Measurements from ENCODE around the gene CCDC38.

Gene CCDC38

DNA sequence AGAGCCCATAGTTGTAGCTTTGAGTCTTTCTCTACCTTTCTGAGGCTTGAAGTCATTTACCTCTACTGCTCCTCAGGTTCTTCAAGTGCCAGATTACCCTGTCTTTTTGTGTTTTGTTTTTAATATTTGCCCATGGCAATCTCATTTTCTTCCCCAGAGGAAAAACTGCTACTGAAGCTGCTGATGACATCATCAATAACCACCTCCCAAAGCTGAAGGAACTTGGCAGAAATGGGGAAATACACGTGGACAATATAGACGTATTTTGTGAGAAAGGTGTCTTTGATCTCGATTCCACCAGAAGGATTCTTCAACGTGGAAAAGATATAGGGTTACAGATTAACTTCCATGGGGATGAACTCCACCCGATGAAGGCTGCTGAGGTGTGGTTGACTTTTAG lies 17.8 kb upstream of the CCDC38 start:
- DNase-seq = no peak

DNA sequence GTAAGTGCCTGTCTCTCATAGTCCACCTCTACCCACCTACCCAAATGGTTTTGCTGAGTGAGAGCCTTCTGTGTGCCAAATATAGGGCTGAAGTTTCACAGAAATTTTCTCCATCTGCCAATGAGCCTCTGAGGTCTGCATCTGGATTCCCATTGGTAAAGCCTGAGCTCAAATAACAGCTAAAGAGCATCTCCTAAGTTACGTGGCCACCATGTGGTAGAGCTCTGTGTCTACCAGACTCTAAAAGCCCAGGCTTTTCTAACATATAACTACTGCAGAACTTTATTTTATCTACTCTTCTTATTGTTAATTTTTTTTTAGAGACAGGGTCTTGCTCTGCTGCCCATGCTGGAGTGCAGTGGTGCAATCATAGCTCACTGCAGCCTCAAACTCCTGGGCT lies 16.7 kb upstream of the CCDC38 start:
- DNase-seq = no peak

DNA sequence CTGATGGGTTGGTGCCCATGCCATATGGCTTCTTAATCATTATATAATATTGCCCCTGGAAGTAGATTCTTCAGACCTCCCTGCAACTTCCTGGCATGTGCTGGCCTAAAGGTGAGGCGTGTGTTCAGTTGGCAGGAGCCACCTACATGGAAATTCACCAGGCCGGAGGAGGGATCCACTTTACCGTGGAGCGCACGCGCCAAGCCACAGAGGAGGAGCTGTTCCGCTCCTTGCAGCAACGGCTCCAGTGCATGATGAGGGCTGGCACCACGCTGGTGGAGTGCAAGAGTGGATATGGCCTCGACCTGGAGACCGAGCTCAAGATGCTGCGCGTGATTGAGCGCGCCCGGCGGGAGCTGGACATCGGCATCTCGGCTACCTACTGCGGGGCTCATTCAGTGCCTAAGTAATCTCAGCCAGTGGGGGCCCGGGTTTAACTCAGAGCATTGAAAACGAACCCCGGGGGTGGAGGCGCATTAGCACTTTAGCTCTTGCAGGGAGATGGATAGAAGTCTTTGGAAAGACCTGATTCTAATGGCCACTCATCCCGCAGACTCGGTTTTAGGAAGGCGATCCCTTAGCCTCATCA lies 14.2 kb upstream of the CCDC38 start:
- no peak for DNase-seq

DNA sequence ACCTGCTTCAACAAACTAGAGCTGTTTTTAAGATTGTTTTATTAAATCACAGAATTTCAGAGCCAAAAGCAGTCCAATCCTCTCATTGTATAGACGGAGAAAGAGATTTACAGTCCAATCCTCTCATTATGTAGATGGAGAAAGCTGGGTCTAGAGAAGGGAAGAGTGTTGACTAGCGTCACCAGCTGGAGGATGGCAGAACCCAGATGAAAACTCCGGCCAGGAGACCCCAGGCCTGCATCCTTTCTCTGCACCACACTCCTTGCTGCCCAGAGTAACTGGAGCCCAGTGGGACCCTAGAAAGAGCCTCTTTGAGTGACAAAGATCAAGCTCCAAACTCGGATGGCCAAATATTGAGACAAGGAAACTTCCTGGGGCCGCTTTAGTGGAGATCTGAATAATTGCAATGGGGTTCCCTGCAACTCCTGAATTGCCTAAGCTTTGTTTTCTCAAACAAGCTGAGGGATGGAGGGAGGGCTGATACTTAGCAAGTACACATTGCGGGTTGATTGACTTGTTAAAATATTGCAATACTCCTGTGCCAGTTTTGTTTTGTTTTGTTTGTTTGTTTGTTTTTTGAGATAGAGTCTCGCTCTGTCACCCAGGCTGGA lies 13.2 kb upstream of the CCDC38 start:
- no peak for DNase-seq

DNA sequence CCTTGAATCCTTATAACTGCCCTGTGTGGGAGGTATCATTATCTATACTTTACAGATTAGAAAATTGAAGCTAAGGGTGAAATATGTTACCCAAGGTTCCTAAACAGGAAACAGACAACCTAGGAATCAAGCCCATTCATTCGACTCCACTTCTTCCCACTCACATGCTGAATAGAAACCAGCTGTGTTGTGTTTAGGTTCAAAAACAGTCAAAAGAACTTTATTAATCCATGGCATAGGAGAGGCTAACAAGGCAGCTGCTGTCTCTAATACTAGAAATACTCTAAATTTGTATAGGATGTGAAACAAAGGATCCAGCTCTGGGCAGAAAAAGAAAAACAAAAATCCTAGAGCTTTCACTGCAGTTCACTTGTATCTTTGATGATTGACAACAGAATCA lies 10.6 kb upstream of the CCDC38 start:
- no peak for DNase-seq

DNA sequence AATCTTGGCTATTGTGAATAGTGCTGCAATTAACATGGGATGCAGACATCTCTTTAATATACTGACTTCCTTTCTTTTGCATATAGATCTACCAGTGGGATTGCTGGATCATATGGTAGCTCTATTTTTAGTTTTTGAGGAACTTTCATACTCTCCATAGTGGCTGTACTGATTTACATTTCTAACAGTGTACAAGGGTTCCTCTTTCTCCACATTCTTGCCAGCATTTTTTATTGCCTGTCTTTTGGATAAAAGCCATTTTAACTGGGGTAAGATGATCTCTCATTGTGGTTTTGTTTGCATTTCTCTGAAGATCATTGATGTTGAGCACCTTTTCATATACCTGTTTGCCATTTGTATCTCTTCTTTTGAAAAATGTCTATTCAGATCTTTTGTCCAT lies 9.1 kb upstream of the CCDC38 start:
- no peak for DNase-seq

DNA sequence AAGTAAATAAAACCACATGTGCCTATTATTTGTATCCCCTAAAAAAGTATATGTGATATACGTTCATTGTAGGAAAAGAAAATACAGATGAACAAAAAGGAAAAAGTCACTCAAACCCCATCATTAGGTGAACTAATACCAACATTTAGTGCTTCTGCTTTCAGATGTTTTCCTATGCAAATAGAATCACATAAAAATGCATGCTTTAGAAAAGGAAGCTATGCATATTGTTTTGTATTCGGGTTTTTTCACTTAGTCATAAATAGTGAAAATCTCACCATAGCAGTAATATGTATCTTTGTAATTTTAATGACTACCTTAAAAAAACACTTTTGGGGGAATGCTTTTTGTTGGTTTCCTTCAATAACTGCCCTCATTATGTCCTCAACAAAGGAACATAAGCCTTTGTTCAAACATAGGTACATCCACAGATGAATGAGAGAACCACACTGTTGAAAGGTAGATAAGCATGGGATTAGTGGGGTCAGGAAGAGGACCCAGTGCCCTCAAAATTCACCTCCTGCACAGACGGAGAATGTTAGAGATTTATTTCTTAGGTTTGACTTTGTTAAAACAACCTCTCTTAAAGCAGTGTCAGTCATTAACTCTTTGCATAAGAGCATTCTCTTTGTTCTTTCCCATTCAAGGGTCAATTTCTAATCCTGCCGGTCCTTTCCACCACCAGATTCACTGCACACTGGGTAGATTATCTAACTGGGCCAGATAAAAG lies 7.2 kb upstream of the CCDC38 start:
- DNase-seq = no peak

DNA sequence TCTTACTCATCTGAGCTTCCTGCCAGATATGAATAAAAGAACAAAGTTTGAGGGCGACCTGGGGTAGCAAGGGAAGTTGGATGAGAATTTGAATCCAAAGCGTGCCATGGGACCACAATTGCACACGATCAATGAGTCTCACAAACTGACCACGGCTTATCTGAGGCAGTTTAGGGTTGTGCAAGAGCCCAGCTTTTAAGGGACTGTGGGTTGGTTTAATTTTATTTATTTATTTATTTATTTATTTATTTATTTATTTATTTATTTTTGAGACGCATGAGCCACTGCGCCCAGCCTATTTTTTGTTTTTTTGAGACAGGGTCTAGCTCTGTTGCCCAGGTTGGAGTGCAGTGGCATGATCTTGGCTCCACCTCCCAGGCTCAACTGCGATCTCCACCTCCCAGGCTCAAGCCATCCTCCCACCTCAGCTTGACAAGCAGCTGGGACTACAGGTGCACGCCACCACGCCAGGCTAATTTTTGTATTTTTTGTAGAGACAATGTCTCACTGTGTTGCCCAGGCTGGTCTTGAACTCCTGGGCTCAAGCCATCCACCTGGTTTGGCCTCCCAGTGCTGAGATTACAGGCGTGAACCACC lies 1.8 kb upstream of the CCDC38 start:
- DNase-seq = no peak

DNA sequence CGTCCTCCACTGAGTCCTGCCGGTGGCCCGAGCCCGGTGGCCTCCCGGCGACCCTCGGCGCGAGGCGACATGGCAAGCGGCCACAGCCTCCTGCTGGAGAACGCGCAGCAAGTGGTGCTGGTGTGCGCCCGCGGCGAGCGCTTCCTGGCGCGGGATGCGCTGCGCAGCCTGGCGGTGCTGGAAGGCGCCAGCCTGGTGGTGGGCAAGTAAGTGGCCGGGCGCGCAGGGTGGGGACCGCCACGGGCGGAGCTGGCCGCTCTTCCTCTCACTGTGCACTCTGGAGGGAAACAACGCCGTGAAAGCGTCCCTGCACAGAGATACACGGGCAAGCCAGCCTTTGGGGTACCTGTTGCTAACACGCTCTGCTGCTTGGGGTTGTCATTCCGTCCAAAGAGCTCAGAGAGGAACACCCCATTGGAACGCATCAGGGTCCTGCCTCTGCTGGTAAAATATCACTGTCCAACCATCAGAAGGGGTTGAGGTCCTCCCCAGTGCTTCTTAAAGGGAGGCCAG lies 972 bp upstream of the CCDC38 start, which contains the start of gene AMDHD1:
Gene AMDHD1 (plus strand): TSS at position 2 of the 513 bp plus-strand sequence. CDS start 68 bp downstream, at position 70.
- DNase-seq = no peak

DNA sequence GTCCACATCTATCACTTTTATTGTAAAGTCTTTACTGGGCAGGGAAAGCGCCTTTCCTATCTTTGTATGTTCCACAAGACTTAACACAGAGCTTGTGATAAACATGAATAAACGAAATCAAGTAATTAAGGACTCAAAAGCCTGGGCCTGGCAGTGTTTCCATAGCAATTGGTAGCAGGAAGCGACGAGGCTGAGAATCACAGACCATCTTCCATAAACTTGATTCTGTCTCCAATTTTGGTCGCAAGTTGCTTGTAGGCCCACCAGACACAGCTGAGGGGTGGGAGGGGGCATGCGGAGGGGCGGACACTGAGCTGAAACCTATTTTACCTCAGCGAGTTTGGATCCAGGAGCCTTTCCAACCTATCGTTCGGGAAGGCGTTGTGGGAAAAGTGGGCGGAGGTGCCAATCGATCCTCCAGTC lies 302 bp downstream of the CCDC38 start:
- DNase-seq = no peak

DNA sequence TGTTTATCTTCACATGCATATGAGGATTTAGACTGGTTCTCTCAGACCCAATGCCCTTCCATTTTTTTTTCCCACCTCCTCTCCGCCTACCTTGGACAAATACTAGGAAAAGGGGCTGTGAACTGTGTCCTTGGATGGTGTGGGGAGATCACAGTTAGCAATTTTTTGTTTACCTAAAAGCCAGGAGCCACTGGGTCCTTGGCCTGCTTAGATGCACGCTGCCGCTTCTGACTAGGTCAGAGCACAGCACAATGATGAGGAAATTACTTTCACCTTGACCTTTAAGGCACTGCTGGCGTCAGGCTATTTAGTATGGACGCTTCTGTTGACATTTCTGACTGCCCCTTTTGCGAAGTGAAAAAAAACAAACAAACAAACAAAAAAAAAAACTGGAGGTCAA lies 1.9 kb downstream of the CCDC38 start:
- no peak for DNase-seq

DNA sequence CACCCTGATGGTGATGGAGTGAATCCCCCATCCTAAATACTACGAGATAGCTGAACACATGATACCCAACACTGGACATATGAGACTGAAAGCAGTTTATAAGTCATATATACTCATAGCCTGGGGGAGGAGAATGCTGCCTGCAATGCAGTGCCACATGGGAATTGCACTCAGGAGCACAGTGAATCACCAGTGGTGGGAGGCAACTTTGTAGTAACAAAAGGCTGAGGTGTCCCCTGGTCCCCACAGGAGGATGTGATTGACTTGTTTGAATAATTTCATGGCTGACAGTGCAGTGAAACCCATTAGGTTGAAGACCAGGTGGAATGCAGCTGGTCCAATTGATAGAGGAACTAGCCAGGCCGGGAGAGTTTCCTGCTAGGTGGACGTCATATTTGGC lies 20.2 kb downstream of the CCDC38 start:
- DNase-seq = no peak

DNA sequence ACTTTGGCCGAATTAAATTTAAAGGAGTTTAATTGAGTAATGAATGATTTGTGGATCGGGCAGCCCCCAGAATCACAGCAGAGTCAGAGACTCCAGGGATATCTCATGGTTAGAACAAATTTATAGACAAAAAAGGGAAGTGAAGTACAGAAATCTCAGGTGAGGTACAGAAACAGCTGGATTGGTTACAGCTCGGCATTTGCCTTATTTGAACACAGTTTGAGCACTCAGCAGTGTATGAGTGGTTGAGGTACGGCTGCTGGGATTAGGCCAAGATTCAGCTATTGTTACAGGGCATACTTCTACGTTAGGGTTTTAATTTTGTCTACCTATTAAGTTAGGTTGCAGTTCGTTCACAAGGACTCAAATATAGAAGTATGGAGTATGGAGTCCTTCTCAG lies 23.3 kb downstream of the CCDC38 start:
- no peak for DNase-seq

DNA sequence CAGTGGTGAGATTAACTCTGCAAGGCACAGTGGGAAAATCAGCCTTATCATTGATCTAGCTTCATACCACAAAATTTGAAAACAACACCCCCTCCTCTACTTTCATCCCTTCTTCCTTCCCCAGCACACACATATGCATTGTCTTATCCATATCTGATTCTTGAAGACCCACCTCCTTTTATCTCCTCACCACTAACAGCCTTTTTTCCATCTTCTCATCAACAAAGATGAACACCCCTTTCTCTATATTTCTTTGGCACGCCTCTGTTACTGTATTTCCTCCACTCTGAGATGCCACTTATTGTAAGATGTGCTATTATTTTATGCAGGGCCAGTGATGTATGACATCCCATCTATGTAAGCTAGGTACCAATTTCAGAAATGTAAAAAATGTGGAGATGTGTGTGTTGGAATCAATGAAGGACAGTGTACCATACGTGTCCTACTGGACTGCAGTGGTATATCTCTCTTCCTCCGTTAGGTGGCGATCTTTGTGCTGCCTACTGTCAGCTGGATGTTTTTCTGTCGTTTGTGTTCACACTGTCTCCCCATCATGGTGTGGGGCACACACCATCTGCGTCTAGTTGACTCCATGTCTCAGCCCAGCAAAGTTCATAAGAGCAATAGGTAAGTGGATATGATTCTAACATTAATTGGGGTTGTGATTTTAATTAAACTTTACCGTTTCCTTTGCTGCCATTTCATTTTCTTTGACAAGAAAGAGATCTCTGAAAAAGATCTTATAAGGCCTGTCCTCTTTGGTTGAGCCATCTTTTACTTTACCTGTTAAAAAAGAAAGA lies 24.0 kb downstream of the CCDC38 start:
- DNase-seq = peak; percentile 22

DNA sequence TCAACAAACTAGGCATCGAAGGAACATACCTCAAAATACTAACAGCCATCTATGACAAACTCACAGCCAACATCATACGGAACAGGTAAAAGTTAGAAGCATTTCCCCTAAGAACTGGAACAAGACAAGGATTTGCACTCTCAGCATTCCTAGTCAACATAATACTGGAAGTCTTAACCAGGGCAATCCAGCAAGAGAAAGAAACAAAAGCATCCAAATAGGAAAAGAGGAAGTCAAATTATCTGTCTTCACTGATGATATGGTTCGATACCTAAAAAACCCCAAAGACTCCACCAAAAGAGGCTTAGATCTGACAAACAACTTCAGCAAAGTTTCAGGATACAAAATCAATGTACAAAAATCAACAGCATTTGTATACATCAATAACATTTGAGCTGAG lies 32.5 kb downstream of the CCDC38 start:
- no peak for DNase-seq

DNA sequence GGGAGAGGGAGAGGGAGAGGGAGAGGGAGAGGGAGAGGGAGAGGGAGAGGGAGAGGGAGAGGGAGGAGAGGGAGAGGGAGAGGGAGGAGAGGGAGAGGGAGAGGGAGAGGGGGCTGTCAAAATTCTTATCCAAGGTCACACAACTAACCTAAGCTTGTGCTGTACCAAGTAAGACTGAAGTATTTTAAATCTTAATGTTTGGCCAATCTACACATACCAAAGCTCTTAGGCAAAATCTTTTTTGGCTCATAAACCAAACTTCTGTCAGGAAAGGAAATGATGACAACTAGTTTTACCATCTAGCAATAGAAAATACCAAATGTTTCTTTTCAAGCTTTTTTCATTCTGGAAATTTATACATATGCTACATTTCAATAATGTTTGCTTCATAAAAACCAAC lies 33.8 kb downstream of the CCDC38 start:
- DNase-seq = no peak

DNA sequence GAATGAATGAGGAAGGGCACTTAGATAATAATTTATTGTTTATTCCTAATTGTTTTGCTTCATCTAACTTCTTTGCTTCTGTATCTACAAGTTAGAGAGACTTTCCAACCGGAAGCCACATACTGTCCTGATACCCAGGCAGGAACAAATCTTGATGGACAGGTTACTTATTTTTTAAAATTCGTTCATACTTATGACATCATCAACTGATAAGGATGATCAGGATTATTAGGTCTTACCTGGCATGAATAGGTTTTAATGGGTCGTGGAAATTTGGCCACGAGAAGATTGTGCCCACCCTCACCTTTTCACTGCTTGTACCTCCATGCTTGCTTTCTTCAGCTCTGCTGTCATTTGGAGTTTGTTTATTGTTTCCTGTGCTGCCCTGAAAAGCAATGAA lies 44.3 kb downstream of the CCDC38 start:
- no peak for DNase-seq

DNA sequence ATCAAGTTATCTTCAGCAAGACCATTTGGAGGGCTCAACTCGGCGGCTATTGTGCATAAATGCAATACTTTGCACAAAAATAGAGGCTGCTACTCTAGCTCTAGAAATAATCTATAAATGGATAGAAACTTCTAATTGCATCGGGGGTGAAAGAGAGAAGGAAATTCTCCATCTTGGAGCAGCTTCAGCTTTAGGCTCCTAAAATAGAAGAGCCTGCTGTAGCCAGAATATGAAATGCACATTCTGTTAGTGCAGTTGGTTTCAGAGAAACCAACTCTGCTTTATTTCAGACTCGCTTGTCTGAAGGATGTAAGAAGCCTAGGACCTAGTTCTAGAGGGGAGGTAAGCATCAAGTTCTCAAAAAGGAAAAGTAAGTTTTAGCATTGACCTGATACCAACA lies 45.6 kb downstream of the CCDC38 start:
- DNase-seq = no peak

DNA sequence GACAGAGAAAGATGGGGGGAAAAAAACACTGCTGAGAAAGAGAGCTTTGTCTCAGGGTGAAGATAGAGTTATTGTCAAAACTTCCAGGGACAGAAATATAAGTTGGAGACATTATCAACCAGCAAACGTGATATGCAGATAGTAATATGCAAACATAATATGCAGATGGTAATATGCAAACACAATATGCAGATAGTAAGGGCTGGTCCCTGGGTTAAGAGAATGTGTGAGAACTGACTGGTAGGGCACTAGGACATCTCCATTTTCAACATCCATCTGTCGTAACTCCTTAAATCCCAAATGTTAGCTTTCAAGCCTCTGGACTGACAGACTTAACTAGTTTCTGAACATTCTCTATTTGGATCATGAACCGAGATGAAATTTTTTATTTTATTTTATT lies 51.5 kb downstream of the CCDC38 start:
- DNase-seq = no peak

DNA sequence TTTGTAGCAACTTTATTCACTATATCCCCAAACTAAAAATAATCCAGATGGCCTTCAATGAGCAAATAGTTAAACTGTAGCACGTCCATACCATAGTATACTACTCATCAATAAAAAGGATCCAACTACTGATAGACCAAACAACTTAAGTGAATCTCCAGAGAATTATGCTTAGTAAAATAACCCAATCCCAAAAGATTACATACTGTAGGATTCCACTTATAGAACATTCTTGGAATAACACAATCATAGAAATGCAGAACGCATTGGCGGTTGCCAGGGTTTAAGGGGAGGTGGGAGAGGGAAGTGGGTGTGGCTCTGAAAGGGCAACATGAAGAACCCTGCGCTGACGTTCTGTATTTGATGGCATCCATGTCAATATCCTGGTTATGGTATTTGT lies 55.1 kb downstream of the CCDC38 start:
- no peak for DNase-seq

DNA sequence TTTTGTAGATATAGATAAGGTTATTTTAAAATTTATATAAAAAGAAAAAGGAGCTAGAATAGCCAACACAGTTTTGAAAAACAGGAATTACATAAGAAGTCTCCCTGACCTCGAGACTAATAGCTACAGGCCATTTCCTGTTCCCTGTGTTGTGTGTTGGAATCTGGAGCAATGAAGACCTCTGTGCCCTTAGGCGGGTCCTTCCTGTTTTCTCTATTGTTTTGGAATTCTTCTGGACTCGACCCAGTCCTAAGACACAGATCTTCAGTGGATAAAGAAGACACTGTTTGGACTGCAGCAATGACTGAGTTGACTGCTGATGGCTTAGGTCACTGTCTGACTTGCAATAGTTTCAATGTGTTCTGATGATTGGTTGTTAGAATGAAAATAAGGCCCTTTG lies 57.4 kb downstream of the CCDC38 start:
- DNase-seq = no peak

DNA sequence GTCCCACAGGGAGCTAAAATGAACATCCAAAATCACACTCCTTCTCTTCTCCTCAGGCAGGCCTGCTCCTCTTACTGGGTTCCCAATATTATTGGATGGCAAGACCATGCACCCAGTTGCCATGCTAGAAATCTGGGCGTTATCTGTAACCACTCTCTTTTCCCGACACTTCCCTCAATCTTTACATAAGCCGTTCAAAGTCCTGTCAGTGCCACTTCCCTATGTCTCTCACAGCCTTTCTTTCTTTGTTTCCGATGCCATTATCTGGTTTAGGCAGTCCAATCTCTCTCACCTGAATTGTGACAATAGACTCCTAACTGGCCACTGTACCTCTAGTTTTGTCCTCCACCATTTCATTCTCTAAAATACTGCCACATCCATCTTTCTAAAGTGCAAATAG lies 59.5 kb downstream of the CCDC38 start:
- no peak for DNase-seq

DNA sequence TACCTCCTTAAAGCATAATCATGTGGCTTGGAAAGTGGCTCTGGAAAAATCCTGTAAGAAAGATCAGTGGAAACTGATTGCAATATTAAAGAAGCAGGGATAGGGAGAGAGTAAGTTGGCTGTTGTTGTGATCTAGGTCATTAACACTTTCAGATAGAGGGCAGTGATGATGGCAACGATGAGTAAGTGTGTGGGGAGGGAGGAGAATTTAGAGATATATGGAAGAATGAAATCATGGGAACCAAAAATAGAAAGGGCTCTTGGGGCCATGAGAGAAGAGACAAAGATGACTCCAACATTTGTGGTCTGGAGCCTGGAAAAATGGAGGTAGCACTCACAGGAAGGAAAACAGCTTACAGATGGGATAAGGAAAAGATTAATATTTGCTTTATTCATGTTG lies 60.3 kb downstream of the CCDC38 start:
- no peak for DNase-seq

All from NCI-H524 treated with DMSO at 0.1 percent for 48 hours (cell line).